ENCODE results near the gene GNG12. TPM values are rescaled to one million over a fixed set of nuclear protein-coding genes. Genes with fewer than 3 reads are reported as not detected.
A peak's percentile ranks its signal among the peaks of the same experiment; 100 is the strongest.

The GNG12 gene
- total RNA-seq, 1 donor from 2014 or later: 71.2 TPM

DNA sequence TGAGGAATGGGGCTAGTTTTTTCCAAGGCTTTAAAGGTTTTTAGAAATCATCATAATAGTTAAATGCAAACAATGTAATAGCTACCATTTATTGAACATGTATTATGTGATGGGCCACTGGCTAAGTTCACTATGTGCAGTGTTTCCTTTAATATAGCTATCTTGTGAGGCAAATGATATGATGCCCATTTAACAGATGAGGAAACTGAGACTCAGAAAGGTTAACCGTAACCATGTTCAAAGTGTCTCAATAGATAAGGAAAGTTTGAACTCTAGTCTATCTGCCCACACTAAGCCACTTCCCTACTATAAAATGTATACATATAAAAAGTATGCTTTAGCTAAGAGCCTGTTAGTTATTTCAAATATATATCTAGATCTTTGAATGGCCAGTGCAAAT lies 64.8 kb downstream of the GNG12 start:
- H3K9me3 ChIP-seq: no peaks in the 10 kb centered on the region
- no peak overlapping the region for H3K4me3 ChIP-seq
- no peak for DNase-seq (ENCODE audit: low spot score in 2 of 2)
- H3K36me3 ChIP-seq: no peaks in the 10 kb centered on the region
- H3K27ac ChIP-seq: peak overlapping the region in 1 of 2 donors; percentile 69
- TF ChIP-seq, protein P1, sequence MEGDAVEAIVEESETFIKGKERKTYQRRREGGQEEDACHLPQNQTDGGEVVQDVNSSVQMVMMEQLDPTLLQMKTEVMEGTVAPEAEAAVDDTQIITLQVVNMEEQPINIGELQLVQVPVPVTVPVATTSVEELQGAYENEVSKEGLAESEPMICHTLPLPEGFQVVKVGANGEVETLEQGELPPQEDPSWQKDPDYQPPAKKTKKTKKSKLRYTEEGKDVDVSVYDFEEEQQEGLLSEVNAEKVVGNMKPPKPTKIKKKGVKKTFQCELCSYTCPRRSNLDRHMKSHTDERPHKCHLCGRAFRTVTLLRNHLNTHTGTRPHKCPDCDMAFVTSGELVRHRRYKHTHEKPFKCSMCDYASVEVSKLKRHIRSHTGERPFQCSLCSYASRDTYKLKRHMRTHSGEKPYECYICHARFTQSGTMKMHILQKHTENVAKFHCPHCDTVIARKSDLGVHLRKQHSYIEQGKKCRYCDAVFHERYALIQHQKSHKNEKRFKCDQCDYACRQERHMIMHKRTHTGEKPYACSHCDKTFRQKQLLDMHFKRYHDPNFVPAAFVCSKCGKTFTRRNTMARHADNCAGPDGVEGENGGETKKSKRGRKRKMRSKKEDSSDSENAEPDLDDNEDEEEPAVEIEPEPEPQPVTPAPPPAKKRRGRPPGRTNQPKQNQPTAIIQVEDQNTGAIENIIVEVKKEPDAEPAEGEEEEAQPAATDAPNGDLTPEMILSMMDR (IDR thresholded peaks at IDR 0.05): no peak
- H3K27me3 ChIP-seq: no peaks in the 10 kb centered on the region
- intact Hi-C loops (cut with DNase I): loop anchor here (2.0 to 10.0 kb wide), 4 partner anchors 49 to 282 kb away; partner anchors contain the start of genes DIRAS3 and GNG12
- H3K4me1 ChIP-seq: peaks cover 2 to 34% of the 10 kb centered on the region in 2 donors

DNA sequence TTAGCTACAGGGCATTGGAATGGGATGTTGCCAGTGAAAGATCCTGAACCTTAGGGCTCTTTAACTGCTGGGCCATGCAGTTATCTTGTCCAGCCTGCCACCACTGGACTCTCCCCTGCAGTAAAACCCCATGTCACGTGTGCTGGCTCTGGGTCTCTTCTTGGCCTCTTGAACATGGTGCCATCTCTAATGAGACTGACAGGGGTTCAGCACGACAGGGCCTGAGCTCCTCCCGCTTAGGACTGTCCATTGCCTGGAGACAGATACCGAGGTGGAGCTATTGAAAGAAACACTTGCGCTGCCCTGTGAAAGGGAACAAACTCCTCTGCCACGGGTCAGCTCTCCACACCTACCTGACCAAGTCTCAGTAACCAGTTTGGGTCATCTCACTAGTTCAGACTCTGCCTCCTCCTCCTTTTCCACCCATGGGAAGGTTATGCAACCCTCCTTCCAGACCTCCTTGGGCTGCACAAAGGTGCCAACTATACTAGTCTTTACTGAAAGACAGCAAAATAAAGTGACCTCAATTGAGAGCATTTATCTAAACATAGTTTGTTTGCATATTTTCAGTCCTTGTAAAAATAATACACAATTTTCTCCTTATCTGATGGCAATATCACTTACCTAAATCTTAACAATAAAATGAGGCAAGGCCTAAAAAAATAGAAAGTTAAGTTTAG lies 66.0 kb downstream of the GNG12 start:
- Histone ChIP-seq H3K27me3 (no peaks in the 10 kb centered on the region), H3K4me1 (peaks cover 2 to 34% of the 10 kb centered on the region in 2 donors), H3K36me3 (no peaks in the 10 kb centered on the region), H3K9me3 (no peaks in the 10 kb centered on the region), H3K4me3 (no peak overlapping the region), H3K27ac (peak overlapping the region; percentile 69 to 74)
- TF ChIP-seq, protein P1 (IDR thresholded peaks at IDR 0.05): no peak
- intact Hi-C loops (cut with DNase I): loop anchor here (2.0 to 10.0 kb wide), 4 partner anchors 50 to 348 kb away; partner anchors contain the start of gene GNG12
- DNase-seq (ENCODE audit: low spot score in 2 of 2): no peak

DNA sequence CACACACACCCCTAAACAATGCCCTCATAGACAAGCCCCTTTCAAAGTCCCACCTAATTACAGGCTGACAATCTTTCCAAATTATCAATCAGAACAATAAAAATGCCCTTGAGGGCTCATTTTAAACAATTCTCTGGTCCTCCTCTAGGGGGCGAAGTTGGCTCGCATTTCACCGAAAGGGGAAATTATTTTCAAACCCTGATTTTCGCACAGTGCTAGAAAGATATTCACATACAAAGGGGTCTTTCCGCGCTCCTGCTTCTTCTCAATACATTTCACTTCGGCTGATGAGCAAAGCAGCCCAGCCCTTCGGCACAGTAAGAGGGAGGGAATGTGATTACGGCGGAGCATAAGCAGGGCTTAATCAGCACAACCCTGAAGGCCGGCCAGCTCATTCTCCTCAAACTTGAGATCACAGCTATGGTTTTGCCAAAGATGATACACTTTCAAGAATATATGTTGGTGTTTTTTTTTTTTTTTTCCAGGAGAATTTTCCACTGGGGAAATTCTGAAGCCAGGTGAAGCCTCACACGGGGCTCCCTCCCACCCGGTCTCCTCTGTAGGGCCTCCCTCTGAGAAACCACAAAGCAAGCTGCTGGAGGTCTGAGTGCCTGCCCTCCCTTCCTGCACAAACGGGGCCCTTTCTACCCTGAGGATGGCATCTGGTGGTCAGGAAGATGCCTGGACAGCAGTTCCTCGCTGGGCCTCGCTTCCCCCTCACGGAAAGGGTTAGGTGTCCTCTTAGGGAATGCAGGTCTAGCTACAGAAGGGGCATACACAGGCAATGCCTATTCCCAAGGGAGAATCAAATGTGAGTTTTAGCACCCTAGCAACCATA lies 66.9 kb downstream of the GNG12 start:
- intact Hi-C loops (cut with DNase I): loop anchor here (1.0 to 10.0 kb wide), 5 partner anchors 51 to 348 kb away; partner anchors contain the start of gene GNG12
- Histone ChIP-seq H3K9me3 (no peaks in the 10 kb centered on the region), H3K36me3 (no peaks in the 10 kb centered on the region), H3K27me3 (no peaks in the 10 kb centered on the region), H3K27ac (peak overlapping the region; percentile 69 to 74), H3K4me1 (peaks cover 2 to 29% of the 10 kb centered on the region in 2 donors), H3K4me3 (peak overlapping the region; percentile 43 to 51)
- DNase-seq (ENCODE audit: low spot score in 2 of 2): peak in 1 of 2 donors; percentile 82
- TF ChIP-seq, protein P1 (IDR thresholded peaks at IDR 0.05): peak; percentile 73 to 83 (median 81)

DNA sequence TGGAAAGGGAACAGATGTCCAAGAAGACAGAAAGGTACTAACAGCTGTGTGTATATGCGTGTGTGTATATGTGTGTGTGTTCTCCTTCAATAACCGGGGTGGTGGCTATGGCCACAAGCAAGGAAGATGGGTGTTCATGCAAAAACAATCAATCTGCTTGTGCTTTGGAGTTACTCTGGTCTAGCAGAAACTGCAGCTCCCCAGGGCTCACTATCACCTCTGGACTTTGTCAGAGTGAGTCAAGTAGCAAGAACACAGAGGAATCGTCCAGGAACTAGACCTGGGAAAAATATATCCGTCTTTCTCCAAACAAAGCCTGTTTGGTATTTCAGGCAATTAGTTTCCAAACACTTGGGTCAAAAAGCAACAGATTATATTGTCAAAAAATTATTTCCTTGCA lies 68.6 kb downstream of the GNG12 start:
- no peak for DNase-seq (ENCODE audit: low spot score in 2 of 2)
- Histone ChIP-seq H3K4me1 (peaks cover 2 to 24% of the 10 kb centered on the region in 2 donors), H3K27ac (no peak overlapping the region), H3K9me3 (no peaks in the 10 kb centered on the region), H3K4me3 (no peak overlapping the region), H3K36me3 (no peaks in the 10 kb centered on the region), H3K27me3 (no peaks in the 10 kb centered on the region)
- TF ChIP-seq, protein P1 (IDR thresholded peaks at IDR 0.05): no peak
- intact Hi-C loops (cut with DNase I): loop anchor here (5.0 to 10.0 kb wide), 3 partner anchors 53 to 250 kb away; partner anchors contain the start of gene GNG12

DNA sequence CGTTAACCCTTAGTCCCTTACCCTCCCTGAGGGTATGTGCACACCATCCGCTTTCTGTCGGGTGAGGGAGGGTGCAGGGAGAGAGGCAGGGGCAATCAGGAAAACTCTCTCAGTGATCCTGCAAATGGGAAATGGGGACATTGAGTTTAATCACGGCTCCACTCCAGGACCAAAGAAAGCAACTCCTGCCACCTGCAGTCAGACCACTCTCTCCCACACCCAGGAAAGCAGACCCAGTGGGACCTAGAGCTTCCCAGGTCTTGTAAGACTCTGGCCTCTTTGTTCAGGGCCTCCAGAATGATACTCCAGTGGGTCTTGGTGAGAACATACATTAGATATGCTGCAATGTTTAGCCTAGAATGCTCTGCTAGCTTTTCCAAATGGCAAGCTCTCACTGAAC lies 71.5 kb downstream of the GNG12 start:
- DNase-seq (ENCODE audit: low spot score in 2 of 2): no peak
- TF ChIP-seq, protein P1 (IDR thresholded peaks at IDR 0.05): peak in 1 of 3 experiments; percentile 12
- intact Hi-C loops (cut with DNase I): loop anchor here (2.0 to 10.0 kb wide), 2 partner anchors 75 to 253 kb away; no protein-coding TSS in a partner anchor
- Histone ChIP-seq H3K4me3 (no peak overlapping the region), H3K4me1 (peaks cover 8 to 36% of the 10 kb centered on the region in 2 donors), H3K36me3 (no peaks in the 10 kb centered on the region), H3K9me3 (no peaks in the 10 kb centered on the region), H3K27me3 (no peaks in the 10 kb centered on the region), H3K27ac (peak overlapping the region in 1 of 2 donors; percentile 6)
